Spinal cord (tissue), 10 donors: ENCODE measurements around the gene AGTRAP. TPM values are rescaled to one million over a fixed set of nuclear protein-coding genes. Genes with fewer than 3 reads are reported as not detected.

Source experiments
- DNase-seq, 6 donors: peaks; one replicate each; pipeline versions ENCODE4 v3.0.0 to v3.0.0-alpha.2; 2013 to 2015; ENCODE audit warnings: low spot score in 6 of 6, low read depth in 4 of 6
- H3K27ac ChIP-seq: one replicate; pipeline ENCODE4 v1.5.1; 2013; ENCODE audit warnings: low read depth, low read length, control low read depth
- H3K27me3 ChIP-seq: one replicate; pipeline ENCODE4 v1.6.1; 2013; ENCODE audit warnings: low read length; ENCODE audit not compliant: control insufficient read depth, insufficient read depth
- H3K36me3 ChIP-seq: one replicate; pipeline ENCODE4 v1.6.1; 2013; ENCODE audit warnings: low read length; ENCODE audit not compliant: control insufficient read depth, insufficient read depth
- H3K4me1 ChIP-seq: one replicate; pipeline ENCODE4 v1.6.1; 2013; ENCODE audit warnings: low read length; ENCODE audit not compliant: control insufficient read depth, insufficient read depth
- H3K4me3 ChIP-seq: one replicate; pipeline ENCODE4 v1.5.1; 2013; ENCODE audit warnings: low read depth, low read length, control low read depth
- H3K9me3 ChIP-seq: one replicate; pipeline ENCODE4 v1.6.1; 2013; ENCODE audit warnings: low read length; ENCODE audit not compliant: control insufficient read depth, insufficient read depth
- WGBS: methylation state at CpG from one replicate; pipeline ENCODE4 v1.1.5; 2013; ENCODE audit warnings: missing lambda C conversion rate; ENCODE audit not compliant: insufficient coverage; 5-methylcytosine and 5-hydroxymethylcytosine counted together
- polyA plus RNA-seq, 2 donors: library from polyadenylated mRNA; unstranded; fragments of 120-200 nt; gene quantifications; one replicate each; pipeline ENCODE4 v1.2.1, GENCODE V29; 2013; ENCODE audit not compliant: insufficient read length in 2 of 2
- total RNA-seq, 2 donors: library from RNA; depleted of rRNA in 1 of 2; stranded (reverse); fragments of 120-200 nt in 1 of 2; fragments of >200 nt in 1 of 2; gene quantifications; one replicate each; pipeline versions ENCODE4 v1.2.3 to v1.2.4, GENCODE V29; 2013 to 2014
- donor health status: healthy.

The AGTRAP gene
- total and polyA plus RNA-seq, 4 donors, result 11.8 to 45.1 (median 21.7) TPM

- Histone ChIP-seq H3K4me1 (peaks cover 42% of the 10 kb centered on the region), H3K27ac (no peak overlapping the region), H3K4me3 (no peak overlapping the region), H3K27me3 (no peaks in the 10 kb centered on the region), H3K36me3 (peaks cover 38% of the 10 kb centered on the region), H3K9me3 (no peaks in the 10 kb centered on the region)
- no peak for DNase-seq
- WGBS, result 80% methylated on average over 1 of the region's 5 CpGs
Measured at GRCh38 chr1:11786168-11786567, 50.2 kb downstream of the AGTRAP start.

DNA sequence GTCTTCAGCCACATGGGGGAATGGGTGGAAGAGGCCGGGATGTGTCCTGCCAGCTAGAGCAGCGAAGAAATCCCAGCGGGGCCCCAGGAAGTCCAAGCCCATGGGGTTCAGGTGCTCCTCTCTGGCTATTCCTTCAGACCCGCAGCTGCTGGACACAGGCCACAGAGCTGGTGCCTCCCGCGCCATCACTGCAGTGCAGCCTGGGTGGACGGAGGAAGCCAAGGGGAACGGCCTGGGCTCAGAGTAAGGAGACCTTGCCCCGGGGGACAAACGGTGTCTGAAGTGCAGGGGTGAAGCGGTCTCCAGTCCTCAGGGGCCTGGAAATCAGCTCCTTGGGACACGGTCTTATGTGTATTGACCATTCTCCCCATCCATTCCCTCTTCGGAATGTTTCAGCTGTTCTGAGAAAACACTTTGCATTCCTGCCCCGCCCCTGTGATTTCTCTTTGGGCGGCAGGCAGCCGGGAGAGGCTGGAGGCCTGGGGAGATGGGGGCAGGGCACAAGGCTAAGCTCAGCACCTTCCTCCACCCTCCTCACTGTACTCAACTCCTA, 51.4 kb downstream of the AGTRAP start:
- Histone ChIP-seq H3K4me1 (peaks cover 46% of the 10 kb centered on the region), H3K27ac (peak overlapping the region; percentile 80), H3K27me3 (no peaks in the 10 kb centered on the region), H3K36me3 (peaks cover 48% of the 10 kb centered on the region), H3K4me3 (peak overlapping the region; percentile 2), H3K9me3 (no peaks in the 10 kb centered on the region)
- WGBS, result 24% methylated on average over 14 of the region's 16 CpGs
- DNase-seq, result peak in 2 of 6 donors; percentile 17 to 66

DNA sequence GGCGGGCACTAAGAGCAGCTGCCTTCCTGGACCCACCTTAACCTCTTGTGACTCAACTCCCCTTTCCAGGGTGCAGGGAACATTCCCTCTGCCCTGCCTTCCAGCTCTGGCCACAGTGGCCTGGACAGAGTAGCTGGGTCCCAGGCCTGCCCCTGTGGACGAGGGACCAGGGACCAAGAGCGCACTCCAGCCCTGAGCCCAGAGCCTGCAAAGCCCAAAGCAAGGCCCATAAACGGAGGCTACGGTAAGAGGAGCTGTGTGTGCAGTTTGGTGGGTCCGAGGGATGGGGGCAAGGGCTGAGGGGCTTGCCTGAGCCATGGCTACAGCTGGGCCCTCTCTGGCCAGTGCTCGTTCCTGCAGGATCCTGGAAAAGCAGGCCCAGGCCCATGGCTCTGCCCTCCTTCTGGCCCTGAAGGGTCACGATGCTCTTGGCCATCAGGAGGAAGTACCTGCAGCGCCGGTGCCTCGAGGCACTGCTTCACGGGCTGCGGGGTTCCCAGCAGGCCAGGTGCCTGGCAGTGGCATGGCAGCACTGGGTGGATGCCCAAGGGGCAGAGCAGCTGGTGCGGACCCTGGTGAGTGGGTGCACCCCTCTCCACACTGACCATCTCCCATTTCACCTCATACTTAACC, 52.0 kb downstream of the AGTRAP start:
- peak overlapping the region; percentile 2 for H3K4me3 ChIP-seq
- H3K4me1 ChIP-seq, result peaks cover 46% of the 10 kb centered on the region
- H3K27ac ChIP-seq, result peak overlapping the region; percentile 80
- H3K9me3 ChIP-seq, result no peaks in the 10 kb centered on the region
- peaks cover 53% of the 10 kb centered on the region for H3K36me3 ChIP-seq
- 79% methylated on average over 14 of the region's 14 CpGs for WGBS
- no peaks in the 10 kb centered on the region for H3K27me3 ChIP-seq
- no peak for DNase-seq

GRCh38 chr1:11788549-11789053, 52.7 kb downstream of the AGTRAP start:
- H3K9me3 ChIP-seq, result no peaks in the 10 kb centered on the region
- no peaks in the 10 kb centered on the region for H3K27me3 ChIP-seq
- peaks cover 46% of the 10 kb centered on the region for H3K4me1 ChIP-seq
- no peak overlapping the region for H3K27ac ChIP-seq
- H3K36me3 ChIP-seq, result peaks cover 58% of the 10 kb centered on the region
- WGBS, result 92% methylated on average over 11 of the region's 14 CpGs
- H3K4me3 ChIP-seq, result no peak overlapping the region
- DNase-seq, result no peak

- 69% methylated on average over 9 of the region's 13 CpGs for WGBS
- Histone ChIP-seq H3K36me3 (peaks cover 66% of the 10 kb centered on the region), H3K4me3 (no peak overlapping the region), H3K27me3 (no peaks in the 10 kb centered on the region), H3K4me1 (peaks cover 42% of the 10 kb centered on the region), H3K27ac (peak overlapping the region; percentile 43), H3K9me3 (no peaks in the 10 kb centered on the region)
- no peak for DNase-seq
Measured at GRCh38 chr1:11789126-11790067, 53.5 kb downstream of the AGTRAP start.

DNA sequence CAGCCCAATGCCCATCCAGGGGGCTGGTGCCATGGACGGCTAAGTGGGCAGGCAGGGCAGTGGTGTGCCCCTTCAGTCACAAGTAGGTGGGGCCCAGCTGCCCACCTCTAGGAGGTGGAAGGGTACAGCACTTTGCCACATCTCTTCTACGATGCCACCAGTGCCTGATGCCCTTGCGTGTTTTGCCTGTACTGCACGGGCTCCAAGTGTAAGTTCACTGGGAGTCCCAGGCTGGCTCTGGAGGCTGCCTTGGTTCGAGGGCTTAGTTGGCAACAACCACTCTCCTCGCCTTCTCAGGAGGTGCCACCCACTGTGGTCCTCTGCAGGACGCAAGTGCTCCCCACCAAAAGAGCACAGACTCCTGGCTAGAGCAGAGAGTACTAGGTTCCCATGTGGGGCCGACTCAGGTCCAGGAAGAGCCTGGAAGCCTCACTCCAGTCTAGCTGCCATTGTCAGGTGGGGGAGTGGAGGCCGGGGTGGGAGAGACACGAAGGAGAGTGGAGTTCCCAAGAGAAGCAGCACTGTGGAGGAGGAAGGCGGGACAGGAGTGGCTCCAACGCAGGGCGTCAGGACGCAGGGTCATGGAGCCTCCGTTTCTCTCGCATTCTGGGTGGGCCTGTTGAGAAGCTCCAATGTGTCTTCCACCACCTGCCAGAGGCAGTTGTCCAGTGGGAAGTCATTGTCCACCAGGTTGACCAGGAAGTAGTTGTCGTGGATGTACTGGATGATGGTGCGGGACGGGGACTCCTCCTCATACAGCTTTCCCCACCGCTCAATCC, 54.4 kb downstream of the AGTRAP start:
- no peaks in the 10 kb centered on the region for H3K27me3 ChIP-seq
- DNase-seq, result no peak
- H3K4me1 ChIP-seq, result peaks cover 34% of the 10 kb centered on the region
- H3K9me3 ChIP-seq, result no peaks in the 10 kb centered on the region
- 93% methylated on average over 20 of the region's 20 CpGs for WGBS
- no peak overlapping the region for H3K4me3 ChIP-seq
- peak overlapping the region; percentile 57 for H3K27ac ChIP-seq
- H3K36me3 ChIP-seq, result peaks cover 75% of the 10 kb centered on the region

DNA sequence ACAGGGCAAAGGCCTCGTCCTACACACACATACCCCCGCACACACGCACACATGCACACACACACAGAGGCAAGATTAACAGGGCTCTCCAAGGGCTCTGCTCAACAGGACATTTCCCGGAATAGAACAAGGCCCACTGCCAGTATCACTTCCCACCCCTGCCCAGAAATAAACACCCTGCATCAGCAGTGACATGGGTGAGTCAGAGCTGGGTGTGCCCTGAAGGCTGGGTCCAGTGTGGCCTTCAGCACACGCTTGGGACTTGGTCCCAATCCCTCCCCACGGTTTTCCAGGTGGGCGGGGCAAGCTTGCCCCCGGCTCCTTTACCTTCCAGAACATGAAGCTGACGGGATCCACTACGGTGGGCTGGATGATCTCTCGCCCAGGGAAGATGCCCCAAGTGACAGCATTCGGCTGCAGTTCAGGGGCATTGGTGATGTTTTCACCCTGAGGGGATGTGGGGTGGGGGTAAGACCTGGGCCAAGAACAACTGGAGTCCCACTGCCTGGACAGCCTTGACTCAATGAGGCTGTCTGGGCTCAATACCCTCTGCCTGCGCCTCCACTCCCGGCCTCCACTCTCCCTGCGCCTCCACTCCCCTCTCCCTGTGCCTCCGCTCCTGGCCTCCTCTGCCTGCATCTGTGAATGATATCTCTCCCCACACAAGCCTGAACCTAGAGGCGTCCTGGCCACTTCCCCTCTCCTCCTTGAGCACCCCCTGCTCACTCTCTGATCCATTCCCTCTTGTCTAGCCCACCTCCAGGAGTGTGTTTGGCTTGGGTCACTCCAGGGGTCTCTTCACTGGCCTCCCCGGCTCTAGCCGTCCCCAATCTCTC, 55.2 kb downstream of the AGTRAP start:
- no peaks in the 10 kb centered on the region for H3K9me3 ChIP-seq
- DNase-seq, result peak in 1 of 6 donors; percentile 79
- WGBS, result 89% methylated on average over 17 of the region's 19 CpGs
- peaks cover 83% of the 10 kb centered on the region for H3K36me3 ChIP-seq
- no peaks in the 10 kb centered on the region for H3K27me3 ChIP-seq
- no peak overlapping the region for H3K4me3 ChIP-seq
- H3K4me1 ChIP-seq, result peaks cover 31% of the 10 kb centered on the region
- peak overlapping the region; percentile 52 for H3K27ac ChIP-seq

- Histone ChIP-seq H3K27ac (no peak overlapping the region), H3K9me3 (no peaks in the 10 kb centered on the region)
- 99% methylated on average over 8 of the region's 11 CpGs for WGBS
Measured at GRCh38 chr1:11792106-11792505, 56.2 kb downstream of the AGTRAP start.

More at GRCh38 chr1:11792106-11792505, 56.2 kb downstream of the AGTRAP start:
- Histone ChIP-seq H3K4me1 (peaks cover 27% of the 10 kb centered on the region), H3K27me3 (no peaks in the 10 kb centered on the region), H3K36me3 (peaks cover 91% of the 10 kb centered on the region), H3K4me3 (no peak overlapping the region)
- DNase-seq, result no peak
